Endothelial cell of umbilical vein (primary cell): ENCODE measurements around the gene FJX1.

Experiments used
- CTCF ChIP-seq, 2 donors: IDR thresholded peaks; 1 replicate in 1 of 2; 2 replicates in 1 of 2; pipeline ENCODE4 v1.5.1; 2011; ENCODE audit warnings: low read length in 2 of 2, mild to moderate bottlenecking in 2 of 2, moderate library complexity in 2 of 2, control low read depth in 1 of 2, inconsistent platforms in 1 of 2, low read depth in 1 of 2; ENCODE audit not compliant: insufficient read depth in 1 of 2; ENCODE audit errors: extremely low read depth in 1 of 2
- EZH2 ChIP-seq: IDR thresholded peaks from 2 replicates; pipeline ENCODE4 v1.6.1; 2012; ENCODE audit warnings: borderline replicate concordance, low read depth, mild to moderate bottlenecking, moderate library complexity, low read length, inconsistent platforms; ENCODE audit not compliant: severe bottlenecking
- FOS ChIP-seq: IDR thresholded peaks from 2 replicates; pipeline ENCODE4 v1.6.1; 2011; ENCODE audit warnings: mild to moderate bottlenecking, low read length, moderate library complexity, borderline replicate concordance; ENCODE audit not compliant: insufficient read depth
- MAX ChIP-seq: IDR thresholded peaks from 2 replicates; pipeline ENCODE4 v1.6.1; 2011; ENCODE audit not compliant: insufficient read depth, insufficient read length
- POLR2A ChIP-seq: IDR thresholded peaks from 2 replicates; pipeline ENCODE4 v1.6.1; 2012; ENCODE audit warnings: low read depth, mild to moderate bottlenecking, control low read depth, low read length

- TF ChIP-seq POLR2A: no peak
- no peak for TF ChIP-seq FOS
- no peak for TF ChIP-seq CTCF (IDR thresholded peaks at IDR 0.05; ENCODE audit: extremely low read depth in 1 of 2, insufficient read depth in 1 of 2, low read depth in 1 of 2, low read length in 2 of 2)
- TF ChIP-seq MAX: no peak
- no peak for TF ChIP-seq EZH2
Observed at GRCh38 chr11:35667257-35667656, 49.0 kb downstream of the FJX1 start.
